HFFc6 (cell line): Measurements from ENCODE around the gene NKX2-1. TPM values are rescaled to one million over a fixed set of nuclear protein-coding genes. Genes with fewer than 3 reads are reported as not detected.

Experiments used
- DNase-seq: peaks from one replicate; pipeline ENCODE4 v3.0.0-alpha.2; 2018
- H3K27ac Mint-ChIP-seq: 2 replicates; pipeline ENCODE4 v1.8.0; 2020; ENCODE audit warnings: mild to moderate bottlenecking, mixed read lengths
- H3K27me3 Mint-ChIP-seq: 2 replicates; pipeline ENCODE4 v1.8.0; 2021; ENCODE audit warnings: mild to moderate bottlenecking, moderate library complexity, mixed read lengths; ENCODE audit not compliant: insufficient read depth
- H3K36me3 Mint-ChIP-seq: 2 replicates; pipeline ENCODE4 v1.8.0; 2021; ENCODE audit warnings: low read depth, mixed read lengths
- H3K4me1 Mint-ChIP-seq: 2 replicates; pipeline ENCODE4 v1.8.0; 2020; ENCODE audit warnings: low read depth, mixed read lengths
- H3K4me3 Mint-ChIP-seq: 2 replicates; pipeline ENCODE4 v1.8.0; 2020; ENCODE audit warnings: mild to moderate bottlenecking, moderate library complexity, mixed read lengths
- H3K9me3 Mint-ChIP-seq: 2 replicates; pipeline ENCODE4 v1.8.0; 2020; ENCODE audit warnings: mild to moderate bottlenecking, mixed read lengths
- total RNA-seq, 6 experiments: library from RNA; stranded (reverse); fragmentation: NEBNext Ultra II Directional; extraction: Animal tissue kit (Norgen Biotek cat#: 25700); gene quantifications; 2 replicates in 1 of 6; 3 replicates in 5 of 6; pipeline ENCODE4 v1.2.3, GENCODE V29; 2021
- TF ChIP-seq, protein P1 (sequence below): fragments of 200-600 bp; sonication (generic); IDR thresholded peaks from 2 replicates; pipeline ENCODE4 v1.5.0; 2021; ENCODE audit warnings: antibody characterized with exemption, mild to moderate bottlenecking

Gene NKX2-1
- total RNA-seq, 6 experiments from 2014 or later, result not detected

DNA sequence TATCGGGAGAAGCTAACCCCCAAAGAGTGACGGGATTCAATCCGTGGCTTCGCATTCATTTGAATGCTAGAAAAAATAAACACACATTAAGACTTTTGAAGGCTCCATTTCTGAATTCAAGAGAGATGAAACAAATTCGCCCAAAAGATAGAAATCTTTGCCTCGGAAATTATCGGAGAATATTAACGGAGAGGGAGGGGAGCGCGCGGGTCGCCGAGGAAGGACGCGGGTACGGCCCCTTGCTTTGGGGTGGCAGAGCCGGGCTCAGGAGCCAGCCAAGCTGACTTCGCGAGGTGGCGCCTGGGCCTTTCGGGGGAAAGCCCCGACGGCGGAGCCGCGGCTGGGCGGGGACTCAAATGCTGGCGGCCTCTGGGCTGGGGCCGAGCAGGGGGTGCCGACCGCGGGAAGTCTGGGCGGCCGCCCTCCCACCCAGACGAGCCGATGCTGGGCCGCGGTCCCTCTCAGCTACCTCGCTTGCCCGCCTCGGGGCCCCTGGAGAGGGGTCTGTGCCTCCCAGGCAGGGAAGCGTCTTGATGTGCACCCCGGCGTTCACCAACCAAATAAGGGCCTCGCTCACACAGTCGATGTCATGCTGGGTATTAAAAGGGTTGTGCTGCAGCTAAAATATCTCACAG is 14.7 kb downstream of the NKX2-1 start:
- Mint-ChIP-seq H3K4me1 (no peaks in the 10 kb centered on the region), H3K27me3 (peaks cover 60% of the 10 kb centered on the region), H3K9me3 (peaks cover 4% of the 10 kb centered on the region; the same call in 1 of the 2 replicates), H3K27ac (no peak overlapping the region), H3K4me3 (no peak overlapping the region), H3K36me3 (peaks cover 4% of the 10 kb centered on the region; the same call in 1 of the 2 replicates)
- TF ChIP-seq, protein P1, sequence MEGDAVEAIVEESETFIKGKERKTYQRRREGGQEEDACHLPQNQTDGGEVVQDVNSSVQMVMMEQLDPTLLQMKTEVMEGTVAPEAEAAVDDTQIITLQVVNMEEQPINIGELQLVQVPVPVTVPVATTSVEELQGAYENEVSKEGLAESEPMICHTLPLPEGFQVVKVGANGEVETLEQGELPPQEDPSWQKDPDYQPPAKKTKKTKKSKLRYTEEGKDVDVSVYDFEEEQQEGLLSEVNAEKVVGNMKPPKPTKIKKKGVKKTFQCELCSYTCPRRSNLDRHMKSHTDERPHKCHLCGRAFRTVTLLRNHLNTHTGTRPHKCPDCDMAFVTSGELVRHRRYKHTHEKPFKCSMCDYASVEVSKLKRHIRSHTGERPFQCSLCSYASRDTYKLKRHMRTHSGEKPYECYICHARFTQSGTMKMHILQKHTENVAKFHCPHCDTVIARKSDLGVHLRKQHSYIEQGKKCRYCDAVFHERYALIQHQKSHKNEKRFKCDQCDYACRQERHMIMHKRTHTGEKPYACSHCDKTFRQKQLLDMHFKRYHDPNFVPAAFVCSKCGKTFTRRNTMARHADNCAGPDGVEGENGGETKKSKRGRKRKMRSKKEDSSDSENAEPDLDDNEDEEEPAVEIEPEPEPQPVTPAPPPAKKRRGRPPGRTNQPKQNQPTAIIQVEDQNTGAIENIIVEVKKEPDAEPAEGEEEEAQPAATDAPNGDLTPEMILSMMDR, result no peak
- DNase-seq, result no peak

DNA sequence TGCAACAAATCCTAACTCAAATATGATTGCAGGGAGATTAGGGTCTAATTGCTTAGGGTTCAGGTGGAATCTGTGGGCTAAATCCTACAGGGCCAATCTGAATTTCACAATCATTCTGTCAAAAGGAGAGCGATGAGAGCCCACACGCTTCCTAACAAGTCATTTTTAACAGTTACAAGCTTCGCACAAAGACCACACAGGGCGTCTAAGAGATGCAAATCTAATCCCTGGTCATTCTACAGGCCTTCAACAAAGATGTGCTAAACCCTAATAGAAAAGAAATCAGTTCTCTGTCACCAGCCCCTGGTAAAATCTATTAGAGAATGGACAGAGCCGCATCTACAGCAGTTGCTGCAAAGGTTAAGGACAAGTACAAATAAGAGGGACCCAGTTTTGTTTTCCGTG is 15.3 kb downstream of the NKX2-1 start:
- Mint-ChIP-seq H3K4me1 (no peaks in the 10 kb centered on the region), H3K4me3 (no peak overlapping the region), H3K9me3 (peaks cover 4% of the 10 kb centered on the region; the same call in 1 of the 2 replicates), H3K27me3 (peaks cover 56% of the 10 kb centered on the region), H3K27ac (no peak overlapping the region), H3K36me3 (peaks cover 4% of the 10 kb centered on the region; the same call in 1 of the 2 replicates)
- TF ChIP-seq, protein P1, result no peak
- no peak for DNase-seq

DNA sequence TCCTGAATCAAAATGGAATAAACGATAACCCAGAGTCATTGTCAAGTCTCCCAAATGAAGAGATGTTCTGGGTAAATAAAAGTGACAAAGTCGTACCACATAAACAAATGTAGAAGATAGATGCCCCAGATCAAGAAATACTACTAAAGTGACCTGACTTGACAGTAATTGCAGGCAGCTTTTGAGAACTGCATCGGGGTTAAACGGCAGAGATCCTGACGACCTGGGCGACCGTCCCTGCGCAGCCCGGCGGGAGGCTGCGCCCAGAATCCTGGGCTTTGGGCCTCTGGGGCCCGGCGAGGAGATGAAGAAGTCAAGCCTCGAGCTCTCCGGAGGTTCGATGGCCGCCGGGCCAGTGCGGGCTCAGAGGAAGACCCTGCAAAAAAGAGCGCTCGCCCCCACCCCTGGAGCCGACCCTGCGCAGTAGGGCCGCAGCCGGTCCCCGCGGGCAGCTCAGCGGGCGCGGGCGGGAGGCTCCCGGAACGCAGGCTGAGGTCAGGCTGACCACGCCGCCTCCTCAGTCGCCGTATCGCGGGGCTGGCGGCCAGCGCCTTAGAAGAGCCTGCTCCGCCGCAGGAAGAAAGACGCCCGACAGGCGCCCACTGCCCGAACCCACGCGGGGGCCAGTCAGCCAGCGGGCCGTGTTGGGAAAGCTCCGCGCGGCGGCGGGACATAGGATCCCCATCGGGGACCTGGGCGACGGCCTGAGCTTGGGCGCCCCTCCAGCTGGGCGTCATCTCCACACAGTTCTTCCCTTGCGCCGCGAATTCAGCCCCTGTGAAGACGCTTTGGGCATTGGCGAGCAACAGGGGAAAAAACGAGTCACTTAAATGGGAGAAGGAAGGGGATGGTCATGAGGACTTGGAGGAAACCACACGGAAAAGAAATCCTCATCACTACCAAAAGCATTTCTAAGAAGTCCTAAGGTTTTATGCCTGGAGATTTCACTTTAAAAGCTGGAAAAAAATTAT is 16.0 kb downstream of the NKX2-1 start:
- H3K36me3 Mint-ChIP-seq, result peaks cover 4% of the 10 kb centered on the region; the same call in 1 of the 2 replicates
- TF ChIP-seq, protein P1, result no peak
- H3K4me1 Mint-ChIP-seq, result no peaks in the 10 kb centered on the region
- peaks cover 49% of the 10 kb centered on the region for H3K27me3 Mint-ChIP-seq
- no peak overlapping the region for H3K27ac Mint-ChIP-seq
- no peak for DNase-seq
- H3K9me3 Mint-ChIP-seq, result peaks cover 4% of the 10 kb centered on the region; the same call in 1 of the 2 replicates
- H3K4me3 Mint-ChIP-seq, result no peak overlapping the region

DNA sequence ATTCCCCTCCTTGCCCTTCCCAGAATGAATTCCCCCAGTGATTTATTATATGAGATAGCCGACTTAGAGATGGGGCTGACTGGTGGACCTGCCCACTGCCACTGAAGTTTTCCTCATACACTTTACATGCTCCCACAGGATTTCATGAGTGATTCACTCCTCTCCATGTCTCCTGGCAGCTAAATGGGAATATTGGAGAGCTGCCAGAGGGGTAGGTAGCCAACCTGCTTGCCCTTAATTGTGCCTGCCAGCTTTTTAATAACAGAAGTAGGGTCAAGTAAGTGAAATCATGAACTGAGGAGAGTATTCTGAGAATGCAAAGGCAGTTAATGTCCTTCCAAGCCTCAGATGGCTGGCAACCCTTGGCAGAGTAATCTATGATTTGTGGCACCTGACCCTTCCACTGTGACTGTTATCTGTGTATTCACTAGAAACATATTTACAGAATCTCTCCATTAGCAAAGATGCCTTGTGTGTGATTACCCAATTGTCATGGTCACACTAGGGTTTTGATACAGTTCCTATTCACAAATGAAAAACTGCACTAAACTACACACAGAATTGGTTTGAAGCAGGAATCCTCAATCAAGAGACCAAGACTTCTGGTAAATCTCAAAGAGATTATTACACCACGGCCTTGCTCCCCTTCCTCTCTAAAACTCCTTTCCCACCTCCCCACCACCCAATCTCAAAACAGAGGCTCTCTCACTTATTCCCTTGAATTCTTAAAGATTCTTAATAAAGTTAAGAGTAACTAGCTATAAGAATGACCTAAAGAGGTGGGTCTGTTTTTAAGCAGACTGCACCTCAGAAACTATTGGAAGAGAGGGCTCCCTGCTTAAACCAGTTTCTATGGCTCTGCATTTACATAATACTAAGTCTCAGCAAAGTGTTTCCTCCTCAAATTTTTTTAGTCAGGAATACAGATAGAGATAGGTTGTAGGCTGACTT is 17.2 kb downstream of the NKX2-1 start:
- Mint-ChIP-seq H3K27me3 (peaks cover 41% of the 10 kb centered on the region), H3K36me3 (peaks cover 4% of the 10 kb centered on the region; the same call in 1 of the 2 replicates), H3K4me3 (no peak overlapping the region), H3K27ac (no peak overlapping the region), H3K4me1 (no peaks in the 10 kb centered on the region), H3K9me3 (peaks cover 4% of the 10 kb centered on the region; the same call in 1 of the 2 replicates)
- no peak for DNase-seq
- TF ChIP-seq, protein P1, result no peak

DNA sequence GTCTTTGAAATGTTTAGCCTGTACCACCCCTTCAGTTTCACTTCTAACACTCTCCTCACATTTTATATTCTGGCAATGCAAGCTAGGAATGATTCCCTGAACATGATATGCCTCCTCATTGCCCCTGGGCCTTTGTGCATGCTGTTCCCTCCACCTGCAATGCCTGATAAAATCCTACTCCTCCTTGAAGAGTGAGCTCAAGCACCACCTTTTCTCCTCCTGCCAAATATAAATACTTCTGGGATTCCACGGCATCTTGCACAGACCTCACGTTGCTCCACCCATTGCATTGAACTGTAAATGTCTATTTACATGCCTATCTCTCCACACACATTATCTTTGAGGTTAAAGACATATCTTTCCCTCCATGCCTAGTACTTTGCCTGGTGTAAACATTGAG is 21.1 kb downstream of the NKX2-1 start:
- TF ChIP-seq, protein P1, result no peak
- no peaks in the 10 kb centered on the region for H3K4me1 Mint-ChIP-seq
- no peak overlapping the region for H3K4me3 Mint-ChIP-seq
- H3K36me3 Mint-ChIP-seq, result peaks cover 4% of the 10 kb centered on the region; the same call in 1 of the 2 replicates
- peaks cover 17% of the 10 kb centered on the region for H3K27me3 Mint-ChIP-seq
- DNase-seq, result no peak
- H3K27ac Mint-ChIP-seq, result no peak overlapping the region
- no peaks in the 10 kb centered on the region for H3K9me3 Mint-ChIP-seq
